SW480 (cell line): ENCODE measurements around the gene TBATA.

Experiments used
- DNase-seq: peaks from one replicate; pipeline ENCODE4 v3.0.0-alpha.2; 2016; ENCODE audit warnings: low spot score

The TBATA gene

DNA sequence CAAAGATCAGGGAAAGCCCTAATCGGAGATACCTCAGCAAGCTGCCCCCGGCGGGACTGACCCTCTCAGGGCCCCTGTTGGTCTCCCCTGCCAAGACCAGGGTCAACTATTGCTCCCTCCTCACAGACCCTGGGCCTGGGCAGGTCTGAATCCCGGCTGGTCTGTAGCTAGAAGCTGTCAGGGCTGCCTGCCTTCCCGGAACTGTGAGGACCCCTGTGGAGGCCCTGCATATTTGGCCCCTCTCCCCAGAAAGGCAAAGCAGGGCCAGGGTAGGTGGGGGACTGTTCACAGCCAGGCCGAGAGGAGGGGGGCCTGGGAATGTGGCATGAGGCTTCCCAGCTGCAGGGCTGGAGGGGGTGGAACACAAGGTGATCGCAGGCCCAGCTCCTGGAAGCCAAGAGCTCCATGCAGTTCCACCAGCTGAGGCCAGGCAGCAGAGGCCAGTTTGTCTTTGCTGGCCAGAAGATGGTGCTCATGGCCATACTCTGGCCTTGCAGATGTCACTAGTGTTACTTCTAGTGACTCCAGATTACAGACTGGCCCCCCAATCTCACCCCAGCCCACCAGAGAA lies 24.1 kb downstream of the TBATA start:
- no peak for DNase-seq

GRCh38 chr10:70760271-70760787 lies 24.8 kb downstream of the TBATA start:
- DNase-seq = no peak

- no peak for DNase-seq
Observed at GRCh38 chr10:70759781-70760180, 25.4 kb downstream of the TBATA start.

DNA sequence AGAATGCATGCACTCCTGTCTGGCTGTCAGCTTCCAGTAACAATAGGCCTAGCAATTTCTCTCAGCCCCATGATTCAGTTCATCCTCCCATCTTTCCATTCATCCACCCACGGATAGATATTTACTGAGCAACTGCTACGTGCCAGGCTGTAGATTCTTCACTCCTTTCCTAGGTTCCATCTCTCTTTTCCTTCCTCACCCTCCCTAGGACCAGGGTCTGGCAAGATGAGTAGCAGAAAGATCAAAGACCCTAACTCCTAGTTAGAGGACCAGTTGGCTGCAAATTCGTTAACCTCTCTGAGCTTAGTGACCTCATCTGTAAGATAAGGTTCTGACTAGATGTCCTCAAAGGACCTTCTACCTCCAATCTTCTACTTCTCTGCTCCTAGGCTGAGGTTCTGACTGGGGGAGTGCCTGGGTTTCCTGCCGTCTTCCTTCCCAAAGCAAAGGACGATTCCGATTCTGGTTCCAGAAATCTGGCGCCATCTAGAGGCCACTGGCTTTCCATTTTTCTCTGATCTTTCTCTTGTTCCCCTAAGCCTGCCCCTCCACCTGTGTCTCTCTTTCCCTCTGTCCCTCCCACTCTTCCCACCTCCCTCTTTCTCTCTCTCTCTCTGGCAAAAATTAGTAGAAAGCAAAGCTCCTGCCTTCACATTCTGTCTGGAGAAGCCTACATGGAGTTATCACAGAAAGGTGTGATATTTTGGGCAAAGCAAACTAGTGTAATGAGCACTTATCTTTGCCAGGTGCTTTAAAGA lies 26.2 kb downstream of the TBATA start:
- DNase-seq = peak; percentile 55

DNA sequence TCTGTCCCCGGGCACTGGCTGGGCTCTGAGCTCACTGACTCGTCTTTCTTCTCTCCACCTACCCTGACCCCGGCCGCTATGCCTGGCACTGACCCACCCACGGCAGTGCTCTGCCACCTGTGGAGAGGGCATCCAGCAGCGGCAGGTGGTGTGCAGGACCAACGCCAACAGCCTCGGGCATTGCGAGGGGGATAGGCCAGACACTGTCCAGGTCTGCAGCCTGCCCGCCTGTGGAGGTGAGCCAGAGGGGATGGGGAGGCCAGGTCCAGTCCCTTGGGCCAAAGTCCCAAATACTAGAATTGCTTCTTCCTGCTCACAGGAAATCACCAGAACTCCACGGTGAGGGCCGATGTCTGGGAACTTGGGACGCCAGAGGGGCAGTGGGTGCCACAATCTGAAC lies 27.3 kb downstream of the TBATA start:
- DNase-seq = no peak

GRCh38 chr10:70756700-70757360 lies 28.3 kb downstream of the TBATA start:
- no peak for DNase-seq

- DNase-seq = no peak
Observed at GRCh38 chr10:70753841-70754621, 31.1 kb downstream of the TBATA start.

- DNase-seq = no peak
Observed at GRCh38 chr10:70753026-70753663, 32.0 kb downstream of the TBATA start.

- DNase-seq = no peak
Observed at GRCh38 chr10:70752571-70752970, 32.6 kb downstream of the TBATA start.

DNA sequence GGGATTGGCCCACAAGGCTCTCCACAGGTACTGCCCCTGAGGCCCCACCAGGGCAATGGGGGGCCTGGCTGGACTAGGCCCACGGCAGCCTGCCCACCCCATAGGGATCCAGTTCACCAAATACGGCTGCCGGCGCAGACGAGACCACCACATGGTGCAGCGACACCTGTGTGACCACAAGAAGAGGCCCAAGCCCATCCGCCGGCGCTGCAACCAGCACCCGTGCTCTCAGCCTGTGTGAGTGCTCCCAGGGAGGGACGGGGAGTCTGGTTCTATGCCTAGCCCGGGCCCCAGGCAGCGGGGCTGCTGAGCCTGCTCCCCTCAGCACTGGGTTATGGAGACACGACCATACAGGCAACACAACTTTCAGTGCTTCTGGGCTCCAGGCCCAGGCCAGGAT lies 33.2 kb downstream of the TBATA start:
- no peak for DNase-seq

DNA sequence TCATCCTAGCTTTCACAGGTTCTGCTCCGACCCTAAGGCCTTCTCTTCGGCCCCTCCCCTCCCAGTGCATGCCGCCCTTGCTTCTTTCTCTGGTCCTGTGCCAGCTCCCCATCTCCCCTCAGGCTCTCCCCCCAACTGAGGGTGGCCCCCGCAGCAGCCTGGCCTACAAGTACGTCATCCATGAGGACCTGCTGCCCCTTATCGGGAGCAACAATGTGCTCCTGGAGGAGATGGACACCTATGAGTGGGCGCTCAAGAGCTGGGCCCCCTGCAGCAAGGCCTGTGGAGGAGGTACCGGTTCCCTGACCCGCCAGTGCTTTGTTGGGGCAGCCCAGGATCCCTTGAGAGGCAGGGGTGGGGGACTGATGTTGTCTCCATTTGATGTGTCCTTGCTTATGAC lies 33.8 kb downstream of the TBATA start:
- DNase-seq = no peak

GRCh38 chr10:70750156-70750703 lies 34.9 kb downstream of the TBATA start:
- no peak for DNase-seq

DNA sequence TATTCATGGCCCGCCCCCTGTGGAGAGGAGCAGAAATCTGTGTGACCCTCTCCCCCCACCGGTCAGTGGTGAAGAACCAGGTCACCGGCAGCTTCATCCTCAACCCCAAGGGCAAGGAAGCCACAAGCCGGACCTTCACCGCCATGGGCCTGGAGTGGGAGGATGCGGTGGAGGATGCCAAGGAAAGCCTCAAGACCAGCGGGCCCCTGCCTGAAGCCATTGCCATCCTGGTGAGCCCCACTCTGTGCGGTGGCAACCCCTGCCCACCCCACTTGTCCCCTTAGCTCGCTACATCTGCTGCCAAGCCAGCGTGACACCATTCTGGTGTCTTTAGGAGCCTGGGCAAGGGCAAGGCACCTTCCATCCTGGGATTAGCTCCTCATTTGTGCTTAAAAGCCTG lies 35.4 kb downstream of the TBATA start:
- no peak for DNase-seq

DNA sequence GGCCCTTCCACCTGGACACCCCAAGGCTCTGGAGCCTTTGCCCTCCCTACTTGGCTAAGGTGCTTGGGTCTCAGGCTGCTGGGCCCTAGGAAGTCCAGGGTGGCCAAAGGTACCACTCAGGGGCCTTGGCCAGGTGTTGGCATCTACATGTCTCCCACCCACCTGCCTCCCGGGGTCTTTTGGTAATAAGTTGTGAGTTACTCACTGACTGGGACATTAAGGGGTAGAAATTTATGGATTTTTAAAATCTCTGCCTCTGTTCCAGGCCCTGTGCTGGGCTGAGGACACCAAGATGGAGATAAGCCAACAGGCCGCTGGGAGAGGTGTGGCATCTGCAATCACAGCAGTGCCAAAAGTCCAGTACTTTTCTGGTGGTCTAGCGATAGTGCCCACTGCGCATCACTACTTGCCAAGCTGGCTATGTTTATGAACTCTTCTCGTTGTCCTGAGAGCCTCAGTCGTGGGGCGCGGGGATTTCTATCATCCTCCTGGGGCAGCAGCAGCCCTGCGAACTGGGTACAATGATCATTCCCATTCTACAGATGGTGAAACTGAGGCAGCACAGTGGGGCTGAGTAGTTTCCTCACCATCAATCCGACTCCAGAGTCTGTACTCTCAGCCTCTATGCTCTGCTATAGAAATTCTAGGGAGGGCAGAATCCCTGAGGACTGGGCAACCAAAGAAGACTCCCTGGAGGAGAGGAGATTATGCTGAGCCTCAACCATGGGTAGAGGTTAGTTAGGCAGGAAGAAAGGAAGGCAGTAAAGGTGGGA lies 36.2 kb downstream of the TBATA start:
- no peak for DNase-seq

DNA sequence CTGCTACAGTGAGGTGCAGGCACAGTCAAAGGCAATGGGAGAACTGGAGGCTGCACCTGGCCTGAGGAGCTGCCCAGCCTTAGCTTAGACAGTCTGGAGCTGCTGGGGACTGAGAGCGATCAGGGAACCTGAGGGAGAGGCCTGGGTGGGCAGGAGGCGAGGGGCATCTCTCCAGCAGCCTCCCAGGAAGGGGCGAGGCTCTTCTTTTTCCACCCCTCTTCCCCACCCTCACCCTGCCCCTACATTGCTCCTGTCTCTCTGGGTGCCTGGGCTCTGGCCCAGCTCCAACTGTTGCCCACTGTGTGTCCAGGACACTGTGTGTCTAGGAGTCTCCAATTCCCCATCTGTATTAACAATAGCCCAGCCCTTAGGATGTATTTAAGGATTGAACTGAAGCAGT lies 36.9 kb downstream of the TBATA start:
- no peak for DNase-seq

- DNase-seq = no peak
Observed at GRCh38 chr10:70747192-70747965, 37.8 kb downstream of the TBATA start.

DNA sequence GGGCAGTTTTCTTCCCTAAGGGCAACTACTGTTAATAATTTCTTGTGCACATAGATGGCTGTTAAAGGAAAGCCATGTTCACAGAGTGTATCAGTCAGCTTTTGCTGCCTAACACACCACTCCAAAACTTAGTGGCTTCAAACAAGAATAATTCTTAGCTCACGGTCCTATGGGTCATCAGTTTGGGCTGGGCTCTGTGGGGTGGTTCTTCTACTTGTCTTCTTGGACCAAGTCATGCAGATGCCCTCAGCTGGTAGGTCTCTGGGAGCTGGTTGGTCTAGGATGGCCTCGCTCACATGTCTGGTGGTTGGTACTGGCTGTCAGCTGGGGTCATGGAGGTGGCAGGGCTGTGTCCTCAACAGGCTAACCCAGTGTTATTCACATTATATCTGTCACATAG lies 39.6 kb downstream of the TBATA start:
- DNase-seq = no peak

GRCh38 chr10:70744617-70745143 lies 40.5 kb downstream of the TBATA start:
- no peak for DNase-seq

- no peak for DNase-seq
Observed at GRCh38 chr10:70743879-70744278, 41.3 kb downstream of the TBATA start.

DNA sequence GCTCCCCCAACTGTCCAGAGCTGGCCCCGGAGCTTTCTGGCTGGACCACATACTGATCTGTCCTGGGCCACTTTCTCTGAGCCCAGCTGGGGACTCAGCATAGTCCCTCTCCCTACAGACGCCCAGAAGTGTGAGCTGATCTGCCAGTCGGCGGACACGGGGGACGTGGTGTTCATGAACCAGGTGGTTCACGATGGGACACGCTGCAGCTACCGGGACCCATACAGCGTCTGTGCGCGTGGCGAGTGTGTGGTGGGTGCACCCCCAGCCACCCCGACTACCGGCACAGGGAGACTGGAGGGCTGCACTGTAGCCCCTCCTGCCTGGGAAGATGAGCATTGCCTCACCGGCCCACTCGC lies 41.8 kb downstream of the TBATA start:
- no peak for DNase-seq
